ENCODE data around the gene STN1. TPM values are rescaled to one million over a fixed set of nuclear protein-coding genes. Genes with fewer than 3 reads are reported as not detected.

STN1 gene
- total RNA-seq, 1 experiment from 2014 or later = 74.7 TPM

DNA sequence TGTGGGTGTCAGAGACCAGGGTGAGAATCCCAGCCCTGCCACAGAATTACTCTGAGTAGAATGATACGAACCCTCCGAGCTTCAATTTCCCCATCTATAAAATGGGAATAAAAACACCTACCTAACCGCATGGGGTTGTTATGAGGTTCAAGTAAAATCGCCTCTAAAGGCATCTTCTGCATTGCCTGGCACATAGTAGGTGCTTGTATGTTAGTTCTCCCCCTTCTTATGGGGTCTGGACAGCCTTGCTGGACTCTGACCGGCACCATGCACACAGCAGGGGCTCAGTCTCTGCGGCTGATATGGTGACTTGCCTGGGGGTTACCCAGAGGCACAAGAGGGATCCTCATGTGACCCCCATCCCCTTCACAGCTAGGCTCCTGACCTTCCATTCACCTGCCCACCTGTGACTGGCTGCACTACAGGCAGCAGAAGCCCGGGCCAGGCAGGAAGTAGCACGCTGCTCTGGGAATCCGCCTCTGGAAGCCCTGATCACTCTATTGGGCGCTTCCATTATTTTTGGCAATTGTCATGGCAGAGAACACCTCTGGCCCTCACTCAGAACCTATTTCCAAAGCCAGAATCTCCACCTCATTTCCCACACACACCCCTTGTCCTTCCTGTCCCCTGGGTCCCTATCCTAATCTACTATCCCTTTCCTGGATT is 68.6 kb downstream of the STN1 start:
- peaks cover 4% of the 10 kb centered on the region; the same call in 1 of the 2 replicates for H3K27me3 ChIP-seq (ENCODE audit: insufficient read depth, low read length)
- H3K4me3 ChIP-seq (replicated peaks in 1 of 2; ENCODE audit: low read depth in 1 of 2, low read length in 2 of 2) = no peak overlapping the region
- no peaks in the 10 kb centered on the region for H4K20me1 ChIP-seq (ENCODE audit: insufficient read depth)
- no peaks in the 10 kb centered on the region for H3K4me1 ChIP-seq (ENCODE audit: control insufficient read depth in 1 of 2, insufficient read depth in 2 of 2, low read length in 2 of 2)
- no peak for DNase-seq (ENCODE audit: low read depth, low spot score)
- H3K4me2 ChIP-seq (ENCODE audit: low read length) = no peak overlapping the region
- no peak overlapping the region for H3K9ac ChIP-seq (ENCODE audit: low read length)
- H2AFZ ChIP-seq (ENCODE audit: low read depth, low read length, poor library complexity, severe bottlenecking) = no peak overlapping the region
- no peak overlapping the region for H3K27ac ChIP-seq (ENCODE audit: low read depth, low read length)
- no TSS peak for BruUV-seq (replicated peaks)
- RAD21 ChIA-PET (ENCODE audit: low non-redundant PET in 1 of 2, low total read pairs in 2 of 2, uncharacterized antibody in 2 of 2, unreplicated experiment in 2 of 2) = no interaction called here
- H3K36me3 ChIP-seq (ENCODE audit: control insufficient read depth in 1 of 2, insufficient read depth in 2 of 2, low read length in 2 of 2) = no peaks in the 10 kb centered on the region
- no peaks in the 10 kb centered on the region for H3K9me2 ChIP-seq (ENCODE audit: insufficient read depth)
- ATAC-seq = no peak
- CTCF ChIA-PET = interaction anchor here (1.8 kb wide), 1 partner anchor 15 kb away, joined by 6 read pairs; no protein-coding TSS in a partner anchor
- TF ChIP-seq ZFX (IDR thresholded peaks at IDR 0.05) (no peak), RAD21 (IDR thresholded peaks at IDR 0.05; ENCODE audit: low read depth) (no peak), CBX3 (IDR thresholded peaks at IDR 0.05; ENCODE audit: low read depth) (no peak), JUND (IDR thresholded peaks at IDR 0.05) (no peak), ELF1 (IDR thresholded peaks at IDR 0.05; ENCODE audit: borderline replicate concordance, low read depth) (no peak), TCF7L2 (IDR thresholded peaks at IDR 0.05; ENCODE audit: borderline replicate concordance, extremely low read depth, insufficient read depth, insufficient read length) (no peak), EGR1 (IDR thresholded peaks at IDR 0.05; ENCODE audit: low read depth) (no peak), SP1 (IDR thresholded peaks at IDR 0.05; ENCODE audit: low read depth) (no peak)
- POLR2A ChIA-PET = no interaction called here
- no peaks in the 10 kb centered on the region for H3K79me2 ChIP-seq (ENCODE audit: insufficient read depth, low read length)
- intact Hi-C loops (cut with micrococcal nuclease) = no loop called here
- no peaks in the 10 kb centered on the region for H3K9me3 ChIP-seq (ENCODE audit: control insufficient read depth in 1 of 2, insufficient read depth in 1 of 2, low read depth in 1 of 2, low read length in 2 of 2)

DNA sequence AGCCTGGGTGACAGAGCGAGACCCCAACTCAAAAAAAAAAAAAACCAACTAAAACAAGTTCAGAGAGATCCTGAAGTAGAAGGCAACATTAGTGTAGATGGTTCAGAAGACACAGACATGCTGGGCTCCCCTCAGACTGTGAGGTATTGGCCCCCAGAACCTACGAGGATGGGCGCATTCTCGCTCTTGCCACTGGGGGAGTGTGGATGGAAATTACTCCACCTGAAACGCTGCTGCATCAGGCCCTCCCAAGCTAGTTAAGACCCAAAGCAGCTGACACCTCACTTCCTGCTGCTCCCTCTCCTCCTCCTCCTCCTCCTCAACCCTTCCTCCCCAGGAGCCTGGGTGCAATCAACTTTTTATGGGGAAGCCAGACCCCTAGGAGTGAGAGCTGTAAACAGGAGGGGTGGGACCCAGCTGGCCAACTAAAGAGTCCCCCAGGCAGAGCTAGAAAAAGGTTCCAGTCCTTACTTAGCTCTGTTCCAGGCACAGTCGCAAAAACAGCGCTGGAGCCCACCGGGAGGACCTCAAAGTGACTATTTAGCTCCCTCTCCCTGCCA is 70.0 kb downstream of the STN1 start:
- Histone ChIP-seq H3K27ac (ENCODE audit: low read depth, low read length) (no peak overlapping the region), H3K4me2 (ENCODE audit: low read length) (no peak overlapping the region), H3K36me3 (ENCODE audit: control insufficient read depth in 1 of 2, insufficient read depth in 2 of 2, low read length in 2 of 2) (no peaks in the 10 kb centered on the region), H3K9ac (ENCODE audit: low read length) (no peak overlapping the region), H3K27me3 (ENCODE audit: insufficient read depth, low read length) (peaks cover 4% of the 10 kb centered on the region; the same call in 1 of the 2 replicates), H3K9me3 (ENCODE audit: control insufficient read depth in 1 of 2, insufficient read depth in 1 of 2, low read depth in 1 of 2, low read length in 2 of 2) (no peaks in the 10 kb centered on the region), H3K79me2 (ENCODE audit: insufficient read depth, low read length) (no peaks in the 10 kb centered on the region), H4K20me1 (ENCODE audit: insufficient read depth) (no peaks in the 10 kb centered on the region), H2AFZ (ENCODE audit: low read depth, low read length, poor library complexity, severe bottlenecking) (no peak overlapping the region), H3K4me1 (ENCODE audit: control insufficient read depth in 1 of 2, insufficient read depth in 2 of 2, low read length in 2 of 2) (no peaks in the 10 kb centered on the region), H3K4me3 (replicated peaks in 1 of 2; ENCODE audit: low read depth in 1 of 2, low read length in 2 of 2) (no peak overlapping the region), H3K9me2 (ENCODE audit: insufficient read depth) (no peaks in the 10 kb centered on the region)
- ChIA-PET RAD21 (ENCODE audit: low non-redundant PET in 1 of 2, low total read pairs in 2 of 2, uncharacterized antibody in 2 of 2, unreplicated experiment in 2 of 2) (no interaction called here), POLR2A (no interaction called here), CTCF (interaction anchor here (1.0 to 1.8 kb wide), 7 partner anchors 8 to 137 kb away, joined by 3 to 6 read pairs (median 5); no protein-coding TSS in a partner anchor)
- BruUV-seq (replicated peaks) = no TSS peak
- TF ChIP-seq, protein P1, sequence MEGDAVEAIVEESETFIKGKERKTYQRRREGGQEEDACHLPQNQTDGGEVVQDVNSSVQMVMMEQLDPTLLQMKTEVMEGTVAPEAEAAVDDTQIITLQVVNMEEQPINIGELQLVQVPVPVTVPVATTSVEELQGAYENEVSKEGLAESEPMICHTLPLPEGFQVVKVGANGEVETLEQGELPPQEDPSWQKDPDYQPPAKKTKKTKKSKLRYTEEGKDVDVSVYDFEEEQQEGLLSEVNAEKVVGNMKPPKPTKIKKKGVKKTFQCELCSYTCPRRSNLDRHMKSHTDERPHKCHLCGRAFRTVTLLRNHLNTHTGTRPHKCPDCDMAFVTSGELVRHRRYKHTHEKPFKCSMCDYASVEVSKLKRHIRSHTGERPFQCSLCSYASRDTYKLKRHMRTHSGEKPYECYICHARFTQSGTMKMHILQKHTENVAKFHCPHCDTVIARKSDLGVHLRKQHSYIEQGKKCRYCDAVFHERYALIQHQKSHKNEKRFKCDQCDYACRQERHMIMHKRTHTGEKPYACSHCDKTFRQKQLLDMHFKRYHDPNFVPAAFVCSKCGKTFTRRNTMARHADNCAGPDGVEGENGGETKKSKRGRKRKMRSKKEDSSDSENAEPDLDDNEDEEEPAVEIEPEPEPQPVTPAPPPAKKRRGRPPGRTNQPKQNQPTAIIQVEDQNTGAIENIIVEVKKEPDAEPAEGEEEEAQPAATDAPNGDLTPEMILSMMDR (IDR thresholded peaks at IDR 0.05 in 2 of 3, conservative IDR thresholded peaks at IDR 0.05 in 1 of 3; ENCODE audit: borderline replicate concordance in 1 of 3, insufficient read depth in 1 of 3, low read depth in 2 of 3, low read length in 2 of 3) = peak in 2 of 3 experiments; percentile 58 to 59; a peak in 4 of 6 replicates
- TF ChIP-seq, protein P2, sequence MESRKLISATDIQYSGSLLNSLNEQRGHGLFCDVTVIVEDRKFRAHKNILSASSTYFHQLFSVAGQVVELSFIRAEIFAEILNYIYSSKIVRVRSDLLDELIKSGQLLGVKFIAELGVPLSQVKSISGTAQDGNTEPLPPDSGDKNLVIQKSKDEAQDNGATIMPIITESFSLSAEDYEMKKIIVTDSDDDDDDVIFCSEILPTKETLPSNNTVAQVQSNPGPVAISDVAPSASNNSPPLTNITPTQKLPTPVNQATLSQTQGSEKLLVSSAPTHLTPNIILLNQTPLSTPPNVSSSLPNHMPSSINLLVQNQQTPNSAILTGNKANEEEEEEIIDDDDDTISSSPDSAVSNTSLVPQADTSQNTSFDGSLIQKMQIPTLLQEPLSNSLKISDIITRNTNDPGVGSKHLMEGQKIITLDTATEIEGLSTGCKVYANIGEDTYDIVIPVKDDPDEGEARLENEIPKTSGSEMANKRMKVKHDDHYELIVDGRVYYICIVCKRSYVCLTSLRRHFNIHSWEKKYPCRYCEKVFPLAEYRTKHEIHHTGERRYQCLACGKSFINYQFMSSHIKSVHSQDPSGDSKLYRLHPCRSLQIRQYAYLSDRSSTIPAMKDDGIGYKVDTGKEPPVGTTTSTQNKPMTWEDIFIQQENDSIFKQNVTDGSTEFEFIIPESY (IDR thresholded peaks at IDR 0.05; ENCODE audit: extremely low read depth, insufficient replicate concordance, low read length) = no peak
- intact Hi-C loops (cut with micrococcal nuclease) = no loop called here
- peak; percentile 97 for ATAC-seq
- DNase-seq (ENCODE audit: low read depth, low spot score) = peak; percentile 18
